SK-MEL-5 (cell line): ENCODE measurements around the gene PLAAT5. TPM values are rescaled to one million over a fixed set of nuclear protein-coding genes. Genes with fewer than 3 reads are reported as not detected.
"Not testable (repeated sequence)": the region's sequence is repeated elsewhere in the genome, so short reads cannot be mapped to it uniquely, and the experiment has no call there.

ENCODE experiments used
- DNase-seq: peaks from one replicate; pipeline ENCODE4 v3.0.0-alpha.2; 2016; ENCODE audit warnings: low read depth, low spot score
- in situ Hi-C: cut with HindIII; loops from 2 replicates; pipeline ENCODE4 v1.10.0; 2016; ENCODE audit warnings: low sequenced_read_pairs, high pct_unique_total_duplicates, low pct_unique_long_range_greater_than_20kb
- total RNA-seq: library from RNA; depleted of rRNA; stranded (reverse); fragments of >200 nt; shearing (Covaris generic); gene quantifications from 2 replicates; pipeline ENCODE4 v1.2.3, GENCODE V29; 2014; rRNA removed

Gene PLAAT5
- total RNA-seq, 1 experiment from 2014 or later, result not detected

DNA sequence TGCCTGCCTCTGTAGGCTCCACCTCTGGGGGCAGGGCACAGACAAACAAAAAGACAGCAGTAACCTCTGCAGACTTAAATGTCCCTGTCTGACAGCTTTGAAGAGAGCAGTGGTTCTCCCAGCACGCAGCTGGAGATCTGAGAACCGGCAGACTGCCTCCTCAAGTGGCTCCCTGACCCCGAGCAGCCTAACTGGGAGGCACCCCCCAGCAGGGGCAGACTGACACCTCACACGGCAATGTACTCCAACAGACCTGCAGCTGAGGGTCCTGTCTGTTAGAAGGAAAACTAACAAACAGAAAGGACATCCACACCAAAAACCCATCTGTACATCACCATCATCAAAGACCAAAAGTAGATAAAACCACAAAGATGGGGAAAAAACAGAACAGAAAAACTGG is 55.1 kb downstream of the PLAAT5 start:
- DNase-seq, in situ Hi-C loops: not testable (repeated sequence)

DNA sequence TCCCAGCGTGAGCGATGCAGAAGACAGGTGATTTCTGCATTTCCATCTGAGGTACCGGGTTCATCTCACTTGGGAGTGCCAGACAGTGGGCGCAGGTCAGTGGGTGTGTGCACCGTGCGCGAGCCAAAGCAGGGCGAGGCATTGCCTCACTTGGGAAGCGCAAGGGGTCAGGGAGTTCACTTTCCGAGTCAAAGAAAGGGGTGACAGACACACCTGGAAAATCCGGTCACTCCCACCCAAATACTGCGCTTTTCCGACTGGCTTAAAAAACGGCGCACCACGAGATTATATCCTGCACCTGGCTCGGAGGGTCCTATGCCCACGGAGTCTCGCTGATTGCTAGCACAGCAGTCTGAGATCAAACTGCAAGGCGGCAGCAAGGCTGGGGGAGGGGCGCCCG is 55.6 kb downstream of the PLAAT5 start:
- DNase-seq, in situ Hi-C loops: not testable (repeated sequence)

DNA sequence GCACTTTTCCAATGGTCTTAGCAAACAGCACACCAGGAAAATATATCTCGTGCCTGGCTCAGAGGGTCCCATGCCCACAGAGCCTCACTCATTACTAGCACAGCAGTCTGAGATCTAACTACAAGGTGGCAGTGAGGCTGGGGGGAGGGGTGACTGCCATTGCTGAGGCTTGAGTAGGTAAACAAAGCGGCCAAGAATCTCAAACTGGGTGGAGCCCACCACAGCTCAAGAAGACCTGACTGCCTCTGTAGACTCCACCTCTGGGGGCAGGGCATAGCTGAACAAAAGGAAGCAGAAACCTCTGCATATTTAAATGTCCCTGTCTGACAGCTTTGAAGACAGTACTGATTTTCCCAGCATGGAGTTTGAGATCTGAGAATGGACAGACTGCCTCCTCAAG is 60.2 kb downstream of the PLAAT5 start:
- DNase-seq, in situ Hi-C loops: not testable (repeated sequence)

DNA sequence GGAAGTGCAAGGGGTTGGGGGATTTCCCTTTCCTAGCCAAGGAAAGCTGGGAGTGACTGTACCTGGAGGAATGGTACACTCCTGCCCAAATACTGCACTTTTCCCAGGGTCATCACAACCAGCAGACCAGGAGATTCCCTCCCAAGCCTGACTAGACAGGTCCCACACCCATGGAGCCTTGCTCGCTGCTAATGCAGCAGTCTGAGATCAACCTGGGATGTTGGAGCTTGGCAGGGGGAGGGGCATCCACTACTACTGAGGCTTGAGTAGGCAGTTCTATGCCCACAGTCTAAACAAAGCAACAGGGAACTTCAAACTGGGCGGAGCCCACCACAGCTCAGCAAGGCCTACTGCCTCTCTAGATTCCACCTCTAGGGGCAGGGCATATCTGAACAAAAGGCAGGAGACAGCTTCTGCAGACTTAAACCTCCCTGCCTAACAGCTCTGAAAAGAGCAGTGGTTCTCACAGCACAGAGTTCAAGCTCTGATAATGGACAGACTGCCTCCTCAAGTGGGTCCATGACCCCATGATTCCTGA is 62.9 kb downstream of the PLAAT5 start:
- DNase-seq, result no peak
- in situ Hi-C loops, result no loop called here

DNA sequence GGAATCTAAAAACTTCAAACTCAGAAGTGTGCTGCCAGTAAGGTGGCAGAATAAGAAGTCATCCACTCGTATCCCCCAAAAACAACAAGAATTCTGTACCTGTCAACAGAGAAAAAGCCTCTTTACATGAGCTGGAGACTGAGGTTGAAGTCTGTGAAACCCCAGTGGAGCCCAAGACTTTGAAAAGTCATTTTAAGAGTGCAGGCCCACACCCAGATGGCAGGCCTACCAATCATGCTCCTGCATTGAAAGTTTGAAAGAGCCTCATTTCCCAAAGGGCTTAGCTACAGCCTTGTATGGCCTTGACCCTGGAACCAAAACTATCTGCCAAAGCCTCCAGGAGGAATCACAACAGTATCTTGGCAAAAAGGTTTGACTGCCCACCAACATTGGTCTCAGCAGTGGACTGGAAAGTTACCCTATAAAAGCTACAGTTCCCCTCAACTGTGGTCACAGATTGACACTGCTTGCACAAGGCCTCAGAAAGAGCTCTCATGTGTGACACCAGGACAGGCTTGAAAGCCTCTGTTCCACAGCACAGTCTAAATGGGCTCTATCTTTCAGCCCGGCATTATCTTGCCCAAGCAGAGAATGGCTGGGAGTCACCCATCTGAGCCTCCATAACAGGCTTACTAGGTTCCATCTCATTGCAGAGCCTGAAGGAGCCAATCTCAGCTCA is 73.7 kb downstream of the PLAAT5 start:
- in situ Hi-C loops, result no loop called here
- no peak for DNase-seq

Other genes with a start within 250 kb of the PLAAT5 start
- not detected in 2 replicates for gene SLC22A25, start 247.6 kb downstream of the PLAAT5 start, total RNA-seq
- not detected in 2 replicates for gene SLC22A9, start 121.4 kb downstream of the PLAAT5 start, total RNA-seq
- gene LGALS12, start 14.9 kb upstream of the PLAAT5 start, total RNA-seq, result not detected in 2 replicates
- gene PLAAT4, start 45.6 kb upstream of the PLAAT5 start, total RNA-seq, result not detected in 2 replicates
- not detected in 2 replicates for gene PLAAT2, start 72.2 kb upstream of the PLAAT5 start, total RNA-seq
- 3.5 and 4.6 TPM in 2 replicates for gene PLAAT3, start 123.3 kb upstream of the PLAAT5 start, total RNA-seq
- 39.5 and 44.0 TPM in 2 replicates for gene ATL3, start 180.2 kb upstream of the PLAAT5 start, total RNA-seq
- gene RTN3, start 190.3 kb upstream of the PLAAT5 start, total RNA-seq, result 31.6 and 36.4 TPM in 2 replicates